H1 (cell line): ENCODE results near the gene DUS4L. TPM values are rescaled to one million over a fixed set of nuclear protein-coding genes. Genes with fewer than 3 reads are reported as not detected.

Experiments
- BRCA1 ChIP-seq: IDR thresholded peaks from 2 replicates; pipeline ENCODE4 v1.6.1; 2012; ENCODE audit warnings: low read depth, low read length, improper control_type of control experiment
- CBX5 ChIP-seq: fragments of 300-800, 300-1000 bp; sonication (generic); IDR thresholded peaks from 2 replicates; pipeline ENCODE4 v1.7.1; 2016; ENCODE audit warnings: antibody characterized with exemption, low read length, low read depth
- CHD1 ChIP-seq: IDR thresholded peaks from 2 replicates; pipeline ENCODE4 v1.6.1; 2012; ENCODE audit warnings: low read depth, low read length, improper control_type of control experiment
- CHD2 ChIP-seq: IDR thresholded peaks from 2 replicates; pipeline ENCODE4 v1.6.1; 2012; ENCODE audit warnings: low read length, improper control_type of control experiment
- CREB1 ChIP-seq: IDR thresholded peaks from 2 replicates; pipeline ENCODE4 v1.6.1; 2012; ENCODE audit warnings: inconsistent platforms
- CTBP2 ChIP-seq: IDR thresholded peaks from 2 replicates; pipeline ENCODE4 v1.7.0; 2011; ENCODE audit warnings: borderline replicate concordance, mild to moderate bottlenecking, moderate library complexity, mixed read lengths, low read length; ENCODE audit not compliant: insufficient read depth, insufficient read length
- EGR1 ChIP-seq: IDR thresholded peaks from 2 replicates; pipeline ENCODE4 v1.6.1; 2011; ENCODE audit warnings: low read depth, low read length, borderline replicate concordance
- EP300 ChIP-seq, 2 experiments: IDR thresholded peaks; 1 replicate in 1 of 2; 2 replicates in 1 of 2; pipeline ENCODE4 v1.6.1; 2011 to 2012; ENCODE audit warnings: low read depth in 2 of 2, low read length in 2 of 2, mild to moderate bottlenecking in 2 of 2, borderline replicate concordance in 1 of 2, inconsistent platforms in 1 of 2, moderate library complexity in 1 of 2
- ZNF274 ChIP-seq: IDR thresholded peaks from 2 replicates; pipeline ENCODE4 v1.7.0; 2012; ENCODE audit warnings: low read length, borderline replicate concordance; ENCODE audit errors: extremely low read depth
- polyA plus RNA-seq, 7 experiments: library from polyadenylated mRNA; depleted of rRNA in 3 of 7; stranded (reverse) in 5 of 7; unstranded in 2 of 7; fragments of >200 nt in 5 of 7; fragments of 200-250 nt in 2 of 7; gene quantifications; 1 replicate in 5 of 7; 2 replicates in 1 of 7; 4 replicates in 1 of 7; pipeline versions ENCODE4 v1.2.1 to v1.2.3, GENCODE V29; 2011 to 2013; ENCODE audit warnings: missing spikeins in 2 of 7, mixed read lengths in 2 of 7
- total RNA-seq: library from RNA; stranded (reverse); fragmentation: NEBNext Ultra II Directional; extraction: Animal tissue kit (Norgen Biotek cat#: 25700); gene quantifications from 2 replicates; pipeline ENCODE4 v1.2.1, GENCODE V29; 2021
- TF ChIP-seq, protein P1 (sequence below): fragments of 300-600 bp; sonication (generic); IDR thresholded peaks from 2 replicates; pipeline ENCODE4 v1.7.1; 2012; ENCODE audit warnings: low read length, moderate library complexity, mild to moderate bottlenecking, inconsistent platforms; ENCODE audit not compliant: insufficient replicate concordance

The DUS4L gene
- total and polyA plus RNA-seq, 2 of the 8 experiments (the other 6 are each of a cell fraction or from before 2014, with no cell fraction given): 6.1 to 11.5 TPM

- TF ChIP-seq, protein P1, sequence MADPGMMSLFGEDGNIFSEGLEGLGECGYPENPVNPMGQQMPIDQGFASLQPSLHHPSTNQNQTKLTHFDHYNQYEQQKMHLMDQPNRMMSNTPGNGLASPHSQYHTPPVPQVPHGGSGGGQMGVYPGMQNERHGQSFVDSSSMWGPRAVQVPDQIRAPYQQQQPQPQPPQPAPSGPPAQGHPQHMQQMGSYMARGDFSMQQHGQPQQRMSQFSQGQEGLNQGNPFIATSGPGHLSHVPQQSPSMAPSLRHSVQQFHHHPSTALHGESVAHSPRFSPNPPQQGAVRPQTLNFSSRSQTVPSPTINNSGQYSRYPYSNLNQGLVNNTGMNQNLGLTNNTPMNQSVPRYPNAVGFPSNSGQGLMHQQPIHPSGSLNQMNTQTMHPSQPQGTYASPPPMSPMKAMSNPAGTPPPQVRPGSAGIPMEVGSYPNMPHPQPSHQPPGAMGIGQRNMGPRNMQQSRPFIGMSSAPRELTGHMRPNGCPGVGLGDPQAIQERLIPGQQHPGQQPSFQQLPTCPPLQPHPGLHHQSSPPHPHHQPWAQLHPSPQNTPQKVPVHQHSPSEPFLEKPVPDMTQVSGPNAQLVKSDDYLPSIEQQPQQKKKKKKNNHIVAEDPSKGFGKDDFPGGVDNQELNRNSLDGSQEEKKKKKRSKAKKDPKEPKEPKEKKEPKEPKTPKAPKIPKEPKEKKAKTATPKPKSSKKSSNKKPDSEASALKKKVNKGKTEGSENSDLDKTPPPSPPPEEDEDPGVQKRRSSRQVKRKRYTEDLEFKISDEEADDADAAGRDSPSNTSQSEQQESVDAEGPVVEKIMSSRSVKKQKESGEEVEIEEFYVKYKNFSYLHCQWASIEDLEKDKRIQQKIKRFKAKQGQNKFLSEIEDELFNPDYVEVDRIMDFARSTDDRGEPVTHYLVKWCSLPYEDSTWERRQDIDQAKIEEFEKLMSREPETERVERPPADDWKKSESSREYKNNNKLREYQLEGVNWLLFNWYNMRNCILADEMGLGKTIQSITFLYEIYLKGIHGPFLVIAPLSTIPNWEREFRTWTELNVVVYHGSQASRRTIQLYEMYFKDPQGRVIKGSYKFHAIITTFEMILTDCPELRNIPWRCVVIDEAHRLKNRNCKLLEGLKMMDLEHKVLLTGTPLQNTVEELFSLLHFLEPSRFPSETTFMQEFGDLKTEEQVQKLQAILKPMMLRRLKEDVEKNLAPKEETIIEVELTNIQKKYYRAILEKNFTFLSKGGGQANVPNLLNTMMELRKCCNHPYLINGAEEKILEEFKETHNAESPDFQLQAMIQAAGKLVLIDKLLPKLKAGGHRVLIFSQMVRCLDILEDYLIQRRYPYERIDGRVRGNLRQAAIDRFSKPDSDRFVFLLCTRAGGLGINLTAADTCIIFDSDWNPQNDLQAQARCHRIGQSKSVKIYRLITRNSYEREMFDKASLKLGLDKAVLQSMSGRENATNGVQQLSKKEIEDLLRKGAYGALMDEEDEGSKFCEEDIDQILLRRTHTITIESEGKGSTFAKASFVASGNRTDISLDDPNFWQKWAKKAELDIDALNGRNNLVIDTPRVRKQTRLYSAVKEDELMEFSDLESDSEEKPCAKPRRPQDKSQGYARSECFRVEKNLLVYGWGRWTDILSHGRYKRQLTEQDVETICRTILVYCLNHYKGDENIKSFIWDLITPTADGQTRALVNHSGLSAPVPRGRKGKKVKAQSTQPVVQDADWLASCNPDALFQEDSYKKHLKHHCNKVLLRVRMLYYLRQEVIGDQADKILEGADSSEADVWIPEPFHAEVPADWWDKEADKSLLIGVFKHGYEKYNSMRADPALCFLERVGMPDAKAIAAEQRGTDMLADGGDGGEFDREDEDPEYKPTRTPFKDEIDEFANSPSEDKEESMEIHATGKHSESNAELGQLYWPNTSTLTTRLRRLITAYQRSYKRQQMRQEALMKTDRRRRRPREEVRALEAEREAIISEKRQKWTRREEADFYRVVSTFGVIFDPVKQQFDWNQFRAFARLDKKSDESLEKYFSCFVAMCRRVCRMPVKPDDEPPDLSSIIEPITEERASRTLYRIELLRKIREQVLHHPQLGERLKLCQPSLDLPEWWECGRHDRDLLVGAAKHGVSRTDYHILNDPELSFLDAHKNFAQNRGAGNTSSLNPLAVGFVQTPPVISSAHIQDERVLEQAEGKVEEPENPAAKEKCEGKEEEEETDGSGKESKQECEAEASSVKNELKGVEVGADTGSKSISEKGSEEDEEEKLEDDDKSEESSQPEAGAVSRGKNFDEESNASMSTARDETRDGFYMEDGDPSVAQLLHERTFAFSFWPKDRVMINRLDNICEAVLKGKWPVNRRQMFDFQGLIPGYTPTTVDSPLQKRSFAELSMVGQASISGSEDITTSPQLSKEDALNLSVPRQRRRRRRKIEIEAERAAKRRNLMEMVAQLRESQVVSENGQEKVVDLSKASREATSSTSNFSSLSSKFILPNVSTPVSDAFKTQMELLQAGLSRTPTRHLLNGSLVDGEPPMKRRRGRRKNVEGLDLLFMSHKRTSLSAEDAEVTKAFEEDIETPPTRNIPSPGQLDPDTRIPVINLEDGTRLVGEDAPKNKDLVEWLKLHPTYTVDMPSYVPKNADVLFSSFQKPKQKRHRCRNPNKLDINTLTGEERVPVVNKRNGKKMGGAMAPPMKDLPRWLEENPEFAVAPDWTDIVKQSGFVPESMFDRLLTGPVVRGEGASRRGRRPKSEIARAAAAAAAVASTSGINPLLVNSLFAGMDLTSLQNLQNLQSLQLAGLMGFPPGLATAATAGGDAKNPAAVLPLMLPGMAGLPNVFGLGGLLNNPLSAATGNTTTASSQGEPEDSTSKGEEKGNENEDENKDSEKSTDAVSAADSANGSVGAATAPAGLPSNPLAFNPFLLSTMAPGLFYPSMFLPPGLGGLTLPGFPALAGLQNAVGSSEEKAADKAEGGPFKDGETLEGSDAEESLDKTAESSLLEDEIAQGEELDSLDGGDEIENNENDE: no peak
- TF ChIP-seq CBX5 (no peak), CHD2 (0 out of 2 replicates have a peak, but pooled peaks have one; percentile 8), BRCA1 (no peak), CTBP2 (no peak), ZNF274 (no peak), EP300 (IDR thresholded peaks at IDR 0.05; ENCODE audit: borderline replicate concordance in 1 of 2, low read depth in 2 of 2, low read length in 2 of 2) (0 out of 3 replicates have a peak, but pooled peaks of 1 of the 2 experiments have one; percentile 20), EGR1 (peak; percentile 53; the same call in 1 of the 2 replicates), CREB1 (peak; percentile 88), CHD1 (no peak)
Measured at GRCh38 chr7:107579885-107580715, 16.3 kb downstream of the DUS4L start, which contains the start of gene BCAP29 (continued).
